Germinal center (tissue), 1 donor: ENCODE data around the gene HTRA3.
A peak's percentile ranks its signal among the peaks of the same experiment; 100 is the strongest.

Experiments
- DNase-seq: peaks from one replicate; pipeline ENCODE4 v3.0.0; 2012; ENCODE audit warnings: mixed read lengths, low spot score

The HTRA3 gene

DNA sequence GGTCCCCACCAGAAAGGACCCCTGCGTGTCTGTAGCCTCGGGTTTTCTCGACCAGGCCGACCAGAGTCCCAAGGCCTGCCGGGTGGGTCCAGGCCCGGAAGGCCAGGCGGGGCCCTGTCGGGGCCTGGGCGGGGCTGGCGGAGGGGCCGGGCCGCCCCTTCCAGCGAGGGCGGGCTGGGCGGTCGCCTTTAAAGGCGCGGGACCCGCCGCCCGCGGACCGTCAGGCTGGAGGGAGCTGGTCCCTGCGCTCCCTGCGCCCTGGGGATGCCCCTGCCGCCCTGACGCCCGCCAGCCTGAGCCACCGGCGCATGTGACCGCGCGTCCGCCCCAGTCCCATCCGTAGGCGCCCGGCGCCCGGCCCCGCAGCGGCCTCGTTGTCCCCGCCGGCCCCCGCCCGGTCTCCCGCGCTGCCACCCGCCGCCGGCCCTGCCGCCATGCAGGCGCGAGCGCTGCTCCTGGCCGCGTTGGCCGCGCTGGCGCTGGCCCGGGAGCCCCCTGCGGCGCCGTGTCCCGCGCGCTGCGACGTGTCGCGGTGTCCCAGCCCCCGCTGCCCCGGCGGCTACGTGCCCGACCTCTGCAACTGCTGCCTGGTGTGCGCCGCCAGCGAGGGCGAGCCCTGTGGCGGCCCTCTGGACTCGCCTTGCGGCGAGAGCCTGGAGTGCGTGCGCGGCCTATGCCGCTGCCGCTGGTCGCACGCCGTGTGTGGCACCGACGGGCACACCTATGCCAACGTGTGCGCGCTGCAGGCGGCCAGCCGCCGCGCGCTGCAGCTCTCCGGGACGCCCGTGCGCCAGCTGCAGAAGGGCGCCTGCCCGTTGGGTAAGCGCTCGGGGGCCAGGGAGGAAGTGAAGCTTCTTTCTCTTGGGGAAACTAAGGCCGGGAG is at the start of gene HTRA3:
HTRA3 (plus strand) TSS at position 220 of the 883 bp plus-strand sequence; CDS start at position 435, 215 bp downstream.
- no peak for DNase-seq

DNA sequence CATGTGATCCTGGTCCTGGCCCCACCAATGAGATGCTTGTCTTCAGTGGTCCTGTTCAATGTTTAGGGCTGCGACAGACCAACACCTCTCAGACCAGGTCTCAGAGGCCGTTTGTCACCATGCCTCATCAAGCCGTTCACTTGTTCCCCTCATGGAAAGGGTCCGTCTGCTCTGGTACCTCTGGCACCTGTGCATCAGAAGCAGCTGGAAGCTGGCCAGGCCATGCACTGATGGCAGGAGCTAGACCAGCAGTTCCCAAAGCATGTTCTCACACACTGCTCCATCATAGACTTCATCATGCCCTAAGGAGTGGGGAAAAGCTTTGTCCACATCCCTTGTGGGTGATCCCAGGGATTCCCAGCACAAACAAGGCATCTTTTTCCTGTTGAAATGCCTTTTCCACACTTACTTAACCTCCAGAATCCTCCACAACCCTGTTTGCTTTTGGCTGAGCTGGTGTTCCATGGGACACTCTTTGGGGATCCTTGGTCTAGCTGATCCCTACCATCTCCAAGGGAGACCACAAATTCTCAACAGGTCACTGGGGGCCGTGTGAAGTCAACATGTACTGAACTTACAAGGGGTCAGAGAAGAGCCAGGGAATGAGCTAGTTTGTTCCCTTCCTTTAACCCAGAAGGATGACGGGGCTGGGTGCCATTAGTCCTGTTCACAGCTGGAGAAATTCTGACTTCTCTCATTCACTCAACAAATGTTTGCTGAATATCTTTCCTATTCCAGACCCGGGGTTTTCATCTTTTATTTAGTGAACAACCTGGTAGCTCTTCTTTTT is 48.7 kb upstream of the HTRA3 start:
- DNase-seq: no peak

GRCh38 chr4:8221476-8221875 is 48.1 kb upstream of the HTRA3 start:
- no peak for DNase-seq

GRCh38 chr4:8221985-8222384 is 47.6 kb upstream of the HTRA3 start:
- DNase-seq: no peak

GRCh38 chr4:8222609-8223388 is 46.8 kb upstream of the HTRA3 start:
- DNase-seq: no peak

GRCh38 chr4:8224267-8224974 is 45.1 kb upstream of the HTRA3 start:
- DNase-seq: no peak

DNA sequence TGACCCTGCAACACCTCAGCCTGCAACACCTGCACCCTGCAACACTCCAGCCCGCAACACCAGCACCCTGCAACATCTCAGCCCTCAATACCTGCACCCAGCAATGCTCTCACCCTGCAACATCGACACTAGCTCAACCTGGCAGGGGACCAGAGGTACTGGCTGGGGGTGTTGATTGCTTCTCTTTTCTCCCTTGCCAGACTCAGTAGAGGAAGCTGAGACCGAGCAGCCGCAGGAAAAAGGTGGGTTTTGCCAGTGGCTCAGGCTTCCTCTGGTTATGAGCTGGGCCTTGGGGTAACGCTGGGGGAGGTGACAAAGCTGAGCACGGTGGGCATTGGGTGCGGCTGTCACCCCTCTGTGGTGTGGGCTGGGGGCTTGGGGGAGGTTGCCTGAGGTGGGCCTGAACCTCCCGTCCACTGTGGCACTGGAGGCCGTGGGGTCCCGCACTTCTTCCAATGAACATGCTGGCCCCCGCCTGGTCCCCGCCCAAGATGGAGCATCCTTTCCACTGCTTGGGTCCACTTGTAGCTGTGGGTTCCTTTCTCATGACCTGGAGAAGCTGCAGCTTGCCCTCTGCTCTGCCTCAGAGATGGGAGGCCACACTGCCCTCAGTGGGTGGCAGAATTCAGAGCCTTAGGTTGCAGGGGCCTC is 44.5 kb upstream of the HTRA3 start:
- DNase-seq: no peak

- no peak for DNase-seq
Measured at GRCh38 chr4:8225706-8226443, 43.7 kb upstream of the HTRA3 start.

DNA sequence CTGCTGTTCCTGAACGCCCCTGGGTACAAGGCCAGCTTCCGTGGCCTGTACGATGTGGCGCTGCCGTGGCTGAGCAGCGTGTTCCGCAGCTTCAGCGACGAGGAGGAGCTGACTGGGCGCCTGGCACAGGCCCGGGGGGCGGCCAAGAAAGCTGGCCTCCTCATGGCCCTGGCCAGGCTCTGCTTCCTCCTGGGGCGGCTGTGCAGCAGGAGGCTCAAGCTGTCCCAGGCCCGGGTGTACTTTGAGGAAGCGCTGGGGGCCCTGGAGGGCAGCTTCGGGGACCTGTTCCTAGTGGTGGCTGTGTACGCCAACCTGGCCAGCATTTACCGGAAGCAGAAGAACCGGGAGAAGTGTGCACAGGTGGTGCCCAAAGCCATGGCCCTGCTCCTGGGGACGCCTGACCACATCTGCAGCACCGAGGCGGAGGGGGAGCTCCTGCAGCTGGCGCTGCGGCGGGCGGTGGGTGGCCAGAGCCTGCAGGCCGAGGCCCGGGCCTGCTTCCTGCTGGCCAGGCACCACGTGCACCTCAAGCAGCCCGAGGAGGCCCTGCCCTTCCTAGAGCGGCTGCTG is 42.3 kb upstream of the HTRA3 start:
- no peak for DNase-seq

- no peak for DNase-seq
Measured at GRCh38 chr4:8227771-8228318, 41.7 kb upstream of the HTRA3 start.

- DNase-seq: peak; percentile 65
Measured at GRCh38 chr4:8228319-8229250, 41.0 kb upstream of the HTRA3 start.

GRCh38 chr4:8229331-8229975 is 40.1 kb upstream of the HTRA3 start:
- DNase-seq: no peak

DNA sequence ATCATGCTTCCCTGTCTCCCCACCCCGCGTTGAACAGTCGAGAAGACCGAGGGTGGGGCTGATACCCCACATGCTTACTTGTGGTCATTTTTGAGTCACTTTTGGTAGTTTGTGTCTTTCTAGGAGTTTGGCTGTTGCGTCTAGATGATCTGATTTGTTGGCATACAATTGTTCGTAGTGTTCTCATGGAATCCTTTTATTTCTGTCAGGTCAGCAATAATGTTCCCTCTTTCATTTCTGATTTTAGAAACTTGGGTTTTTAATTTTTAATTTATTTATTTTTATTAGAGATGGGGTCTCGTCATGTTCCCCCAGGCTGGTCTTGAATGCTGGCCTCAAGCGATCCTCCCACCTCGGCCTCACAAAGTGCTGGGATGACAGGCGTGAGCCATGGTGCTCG is 39.5 kb upstream of the HTRA3 start:
- no peak for DNase-seq

- DNase-seq: no peak
Measured at GRCh38 chr4:8230891-8231290, 38.7 kb upstream of the HTRA3 start.

DNA sequence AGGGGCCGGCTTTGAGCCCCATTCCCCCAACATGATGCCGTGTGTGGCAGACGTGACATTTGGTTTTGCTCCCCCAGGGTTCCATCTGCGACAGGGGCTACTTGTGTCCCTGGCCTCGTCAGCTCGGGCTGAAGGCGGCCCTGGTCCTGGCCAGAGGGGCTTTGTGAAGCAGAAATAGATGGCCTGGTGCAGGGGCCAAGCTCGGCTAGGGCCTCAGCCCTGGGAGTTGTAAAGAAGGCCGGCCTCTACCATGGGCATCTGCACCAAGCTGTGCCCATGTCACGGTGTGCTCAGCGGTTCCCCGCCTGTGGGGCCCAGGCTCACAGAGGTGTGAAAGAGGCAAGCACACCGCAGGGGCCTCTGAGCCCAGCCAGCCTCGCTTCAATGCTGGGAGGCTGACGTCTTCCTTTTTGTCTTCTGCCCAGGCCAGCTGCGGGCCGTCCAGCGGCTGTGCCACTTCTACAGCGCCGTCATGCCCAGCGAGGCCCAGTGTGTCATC is 38.0 kb upstream of the HTRA3 start:
- no peak for DNase-seq

- no peak for DNase-seq
Measured at GRCh38 chr4:8232748-8233147, 36.8 kb upstream of the HTRA3 start.

DNA sequence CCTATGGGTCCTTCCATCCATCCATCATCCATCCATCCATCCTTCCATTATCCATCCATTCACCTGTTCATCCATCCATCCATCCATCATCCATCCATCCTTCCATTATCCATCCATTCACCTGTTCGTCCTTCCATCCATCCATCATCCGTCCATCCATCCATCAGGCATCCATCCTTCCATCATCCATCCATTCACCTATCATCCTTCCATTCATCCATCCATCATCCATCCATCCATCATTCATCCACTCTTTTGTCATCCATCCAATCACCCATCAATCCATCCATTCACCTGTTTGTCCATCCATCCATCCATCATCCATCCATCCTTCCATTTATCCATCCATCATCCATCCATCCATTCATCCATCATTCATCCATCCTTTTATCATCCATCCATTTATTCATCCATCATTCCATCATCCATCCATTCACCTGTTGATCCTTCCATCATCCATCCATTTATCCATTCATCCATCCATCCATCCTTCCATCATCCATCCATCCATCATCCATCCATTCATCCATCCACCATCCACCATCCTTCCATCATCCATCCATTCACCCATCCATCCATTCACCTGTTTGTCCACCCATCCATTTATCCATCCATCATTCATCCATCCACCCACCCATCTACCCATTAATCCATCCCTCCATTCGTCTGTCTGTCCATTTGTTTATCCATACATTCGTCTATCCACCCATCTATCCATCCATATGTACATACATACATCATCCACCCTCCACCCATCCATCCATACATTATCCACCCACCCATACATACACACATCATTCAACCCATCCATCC is 35.7 kb upstream of the HTRA3 start:
- no peak for DNase-seq
